Stromal cell of bone marrow (primary cell): ENCODE measurements around the gene FBXL7.

Experiments used
- DNase-seq: peaks from one replicate; pipeline ENCODE4 v3.0.0-alpha.2; 2012; ENCODE audit warnings: low read depth

FBXL7 gene

DNA sequence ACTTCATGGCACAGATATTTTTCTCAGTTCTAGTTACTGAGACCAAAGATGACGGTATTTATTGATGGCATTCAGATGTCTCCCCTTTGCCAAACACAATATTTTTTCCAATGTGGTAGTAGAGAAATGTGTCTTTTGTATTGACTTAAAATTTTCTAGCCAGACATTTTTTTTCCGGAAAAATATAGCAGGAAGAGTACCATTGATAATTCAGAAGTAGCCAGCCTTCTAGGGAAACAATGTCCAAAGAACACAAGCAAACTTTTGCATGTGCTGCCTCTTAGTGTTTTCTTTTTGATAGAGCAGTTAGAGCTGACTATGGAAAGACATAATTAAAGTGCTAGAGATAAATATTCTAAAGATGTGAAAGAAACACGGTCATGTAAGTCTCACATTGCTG, 448.2 kb downstream of the FBXL7 start:
- no peak for DNase-seq

DNA sequence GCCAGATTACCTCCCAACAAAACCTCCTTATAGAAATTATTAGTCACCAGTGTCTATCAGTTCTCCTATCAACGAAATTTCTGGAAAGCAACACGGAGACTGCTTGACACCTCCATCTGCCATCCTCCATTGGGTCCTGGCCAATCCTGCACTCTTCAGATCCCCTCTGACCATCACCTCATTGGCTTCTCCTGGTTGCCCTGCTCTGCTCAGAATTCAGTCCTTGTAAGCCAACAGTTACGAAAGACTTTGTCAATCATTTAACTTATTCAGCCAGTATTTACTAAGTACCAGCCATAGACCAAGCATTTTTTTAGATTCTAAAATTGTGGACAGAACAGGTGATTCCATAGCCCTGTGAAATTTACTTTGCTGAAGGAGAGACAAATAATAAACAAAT, 451.1 kb downstream of the FBXL7 start:
- DNase-seq: no peak

DNA sequence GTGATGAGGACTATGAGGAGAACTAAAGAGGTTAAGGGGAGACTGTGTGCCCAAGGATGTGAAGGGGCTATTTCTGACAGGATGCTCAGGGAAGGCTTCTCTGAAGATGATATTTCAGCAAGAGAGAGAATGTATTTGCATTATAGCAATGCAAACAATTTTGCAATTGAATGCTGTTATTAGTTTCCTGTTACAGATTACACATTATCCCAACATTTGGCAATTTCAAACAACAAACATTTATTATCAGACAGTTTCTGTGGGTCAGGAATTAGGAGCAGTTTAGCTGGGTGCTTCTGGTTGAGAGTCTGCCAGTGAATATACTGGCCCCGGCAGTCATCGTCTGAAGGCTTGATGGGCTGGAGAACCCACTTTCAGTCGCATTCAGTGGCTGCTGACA, 451.6 kb downstream of the FBXL7 start:
- no peak for DNase-seq

DNA sequence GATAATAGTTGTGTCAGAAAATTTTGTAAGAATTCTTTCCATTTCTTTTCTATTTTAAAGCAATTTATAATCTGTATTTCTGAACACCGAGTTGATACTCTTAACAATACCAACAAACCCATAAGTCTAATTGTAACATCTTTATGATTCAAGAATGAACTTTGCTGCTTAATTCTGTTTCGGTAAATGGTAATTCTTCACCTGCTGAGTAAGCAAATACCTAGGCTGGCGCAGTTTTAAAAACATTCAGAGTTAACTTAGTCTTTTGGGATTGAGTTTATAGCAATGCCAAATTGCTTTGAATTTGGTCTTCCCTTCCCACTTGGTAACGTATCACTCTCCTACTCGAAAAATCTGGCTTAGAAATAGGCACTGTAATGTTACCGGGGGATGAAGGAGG, 456.6 kb downstream of the FBXL7 start:
- DNase-seq: no peak

DNA sequence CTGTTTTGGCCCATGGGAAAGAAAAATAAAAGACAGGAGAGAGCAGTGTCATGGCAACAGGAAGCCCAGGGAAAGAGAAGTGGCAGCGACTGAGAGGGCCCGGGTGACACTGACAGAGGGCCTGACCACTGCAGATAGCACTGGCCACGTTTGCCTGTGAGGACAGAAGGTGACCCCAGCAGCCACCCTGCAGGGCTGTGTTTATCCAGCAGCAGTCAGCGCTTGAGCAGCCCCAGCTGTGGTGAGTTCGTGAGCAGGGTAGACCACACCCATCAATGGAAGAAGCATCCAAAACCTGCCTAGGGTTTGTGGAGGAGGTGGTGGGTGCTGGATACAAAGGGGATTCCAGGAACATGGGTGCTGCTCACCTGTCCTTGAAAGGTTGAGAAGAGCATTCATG, 457.1 kb downstream of the FBXL7 start:
- DNase-seq: no peak

DNA sequence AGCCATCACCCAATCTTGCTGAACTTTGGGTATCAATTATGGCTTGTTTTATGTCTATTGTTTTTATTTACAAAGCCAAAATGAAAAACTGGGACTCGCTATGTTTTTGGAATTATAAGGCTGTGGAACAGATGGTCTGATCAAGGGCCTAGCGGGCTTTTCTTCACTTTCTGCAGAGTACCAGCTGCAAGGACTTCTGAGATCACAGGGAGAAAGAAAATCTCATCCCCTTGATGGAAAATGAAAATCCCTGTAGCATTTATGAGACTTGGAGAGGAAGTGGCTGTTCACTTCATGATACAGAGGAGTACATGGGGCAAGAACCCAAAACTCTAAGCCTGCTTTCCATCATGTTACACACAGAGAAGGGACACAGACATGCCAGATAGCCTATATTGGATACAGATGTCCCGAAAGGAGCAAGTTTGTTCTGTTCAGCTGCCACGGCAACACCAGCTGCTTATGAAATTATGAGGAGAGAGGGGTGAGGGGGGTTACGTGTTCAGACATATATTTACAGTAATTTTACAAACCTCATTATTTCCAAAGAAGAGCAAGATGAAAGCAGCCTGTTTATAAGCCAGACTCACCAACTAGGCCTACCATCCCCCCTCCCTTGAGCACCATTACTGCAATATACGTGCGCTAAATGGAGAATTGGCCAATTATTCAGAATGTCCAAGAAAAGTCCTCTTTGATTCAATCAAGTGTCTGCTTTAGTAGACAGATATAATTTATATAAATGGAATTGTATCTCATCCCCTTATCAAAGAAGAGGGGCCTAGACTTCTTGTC, 459.6 kb downstream of the FBXL7 start:
- DNase-seq: no peak

DNA sequence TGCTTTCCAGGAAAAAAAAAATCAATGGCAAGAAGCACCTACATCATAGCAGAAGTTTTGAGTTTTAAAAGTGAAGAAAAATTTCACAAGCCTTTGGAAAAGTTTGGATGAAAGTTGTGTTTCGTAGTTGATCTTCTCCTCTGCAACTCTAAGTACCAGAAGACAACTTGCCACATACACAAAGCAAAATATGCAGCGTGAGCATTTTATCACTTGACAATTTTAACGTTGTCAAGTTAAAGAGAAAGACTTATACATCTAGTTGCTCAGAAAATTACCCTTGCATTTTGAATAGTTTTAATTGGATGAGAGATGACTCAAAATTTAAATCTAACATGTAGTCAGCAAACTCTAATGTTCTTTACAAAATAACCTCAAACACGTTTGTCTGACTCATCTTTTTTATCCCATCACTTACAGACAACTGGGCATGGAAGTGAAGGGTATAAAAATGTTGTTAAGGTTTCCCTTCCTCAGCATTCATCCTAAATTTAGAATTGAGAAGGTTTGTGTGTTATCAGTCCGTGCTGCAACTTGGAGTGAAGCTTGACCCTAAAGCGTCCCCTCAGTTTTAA, 466.2 kb downstream of the FBXL7 start:
- no peak for DNase-seq

DNA sequence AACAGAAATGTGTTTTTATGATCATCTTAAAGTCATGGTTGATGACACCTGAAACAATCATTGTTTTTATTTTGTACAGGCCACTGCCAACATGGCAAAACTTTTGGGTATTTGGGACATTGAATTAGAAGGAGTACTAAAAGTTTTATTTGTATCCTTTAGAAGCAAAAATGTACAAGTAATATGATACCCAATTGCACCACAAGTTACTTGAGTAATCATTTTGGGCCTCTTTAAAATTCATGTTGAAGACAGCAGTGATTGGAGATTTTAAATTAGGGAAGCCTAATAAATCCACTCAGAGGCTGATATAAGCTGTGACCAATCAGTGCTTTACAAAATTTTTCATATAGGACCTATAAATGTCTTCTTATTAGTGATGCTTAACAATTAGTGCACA, 466.7 kb downstream of the FBXL7 start:
- no peak for DNase-seq

DNA sequence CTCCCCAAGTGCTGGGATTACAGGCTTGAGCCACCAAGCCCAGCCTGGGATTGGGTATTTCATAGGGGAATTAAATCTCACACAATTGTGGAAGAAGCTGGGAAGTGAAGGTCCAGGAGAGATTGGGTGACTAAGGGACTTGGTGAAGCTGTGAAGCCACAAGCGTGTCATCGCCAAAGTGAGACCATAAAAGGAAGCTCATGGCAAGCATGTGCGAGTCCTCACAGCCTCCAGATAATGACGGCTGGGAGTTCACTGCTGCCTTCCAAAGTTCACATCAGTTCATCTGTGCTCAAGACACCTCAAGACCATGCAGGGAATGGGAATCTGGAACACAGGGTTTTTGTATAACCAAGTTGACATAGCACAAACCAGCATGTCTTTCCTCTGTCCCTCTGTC, 469.0 kb downstream of the FBXL7 start:
- DNase-seq: no peak

DNA sequence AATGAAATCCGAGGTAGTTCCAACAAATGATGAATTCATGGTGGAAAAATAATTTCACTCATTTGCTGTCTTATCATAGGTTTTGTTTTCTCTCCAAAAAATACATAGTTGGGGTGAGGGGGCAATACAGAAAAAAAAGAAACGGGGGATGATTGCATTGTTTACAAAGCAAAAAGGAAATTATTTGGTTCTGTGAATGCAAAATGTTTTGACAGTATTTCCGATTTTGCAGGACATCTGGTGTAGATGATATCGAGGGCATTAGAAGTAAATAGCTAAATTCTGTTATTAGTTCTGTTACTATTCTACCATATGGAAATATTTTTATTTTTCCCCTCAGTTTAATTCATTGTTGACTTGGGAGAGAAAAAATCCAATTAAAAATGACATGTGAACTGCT, 477.9 kb downstream of the FBXL7 start:
- DNase-seq: no peak

DNA sequence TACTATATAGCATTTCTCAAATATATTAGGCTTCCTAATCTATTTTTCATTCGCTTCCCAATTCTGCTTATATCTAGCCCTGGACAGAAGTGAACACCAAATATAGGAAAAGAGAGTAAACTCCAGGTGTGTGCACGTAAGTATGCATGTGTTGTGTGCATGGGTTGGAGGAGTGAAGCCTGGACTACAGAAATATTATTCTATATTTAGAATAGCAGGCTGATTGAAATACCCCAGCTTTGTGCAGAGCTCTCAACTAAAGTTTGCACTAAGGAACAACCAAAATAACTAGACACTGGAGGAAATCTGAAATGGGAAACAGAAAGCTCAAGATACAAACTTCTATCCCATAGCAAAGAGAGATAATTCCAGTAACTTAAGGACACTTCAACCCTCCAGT, 480.9 kb downstream of the FBXL7 start:
- no peak for DNase-seq

DNA sequence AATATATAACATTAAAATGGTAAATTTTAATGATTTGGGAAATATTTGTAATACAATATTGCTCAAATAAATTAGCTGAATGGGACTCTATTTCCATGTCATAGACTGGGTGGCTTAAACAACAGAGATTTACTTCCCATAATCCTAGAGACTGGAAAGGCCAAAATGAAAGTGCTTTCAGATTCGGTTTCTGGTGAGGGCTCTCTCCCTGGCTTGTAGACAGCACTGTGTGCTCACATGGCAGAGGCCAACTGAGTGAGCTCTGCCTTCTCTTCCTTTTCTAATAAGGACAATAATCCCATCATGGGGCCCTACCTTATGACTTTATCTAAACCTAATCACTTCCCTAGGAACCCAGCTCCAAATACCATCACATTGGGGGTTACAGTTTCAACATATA, 483.4 kb downstream of the FBXL7 start:
- DNase-seq: no peak
